ENCODE data around the gene TANC1.

Gene TANC1

DNA sequence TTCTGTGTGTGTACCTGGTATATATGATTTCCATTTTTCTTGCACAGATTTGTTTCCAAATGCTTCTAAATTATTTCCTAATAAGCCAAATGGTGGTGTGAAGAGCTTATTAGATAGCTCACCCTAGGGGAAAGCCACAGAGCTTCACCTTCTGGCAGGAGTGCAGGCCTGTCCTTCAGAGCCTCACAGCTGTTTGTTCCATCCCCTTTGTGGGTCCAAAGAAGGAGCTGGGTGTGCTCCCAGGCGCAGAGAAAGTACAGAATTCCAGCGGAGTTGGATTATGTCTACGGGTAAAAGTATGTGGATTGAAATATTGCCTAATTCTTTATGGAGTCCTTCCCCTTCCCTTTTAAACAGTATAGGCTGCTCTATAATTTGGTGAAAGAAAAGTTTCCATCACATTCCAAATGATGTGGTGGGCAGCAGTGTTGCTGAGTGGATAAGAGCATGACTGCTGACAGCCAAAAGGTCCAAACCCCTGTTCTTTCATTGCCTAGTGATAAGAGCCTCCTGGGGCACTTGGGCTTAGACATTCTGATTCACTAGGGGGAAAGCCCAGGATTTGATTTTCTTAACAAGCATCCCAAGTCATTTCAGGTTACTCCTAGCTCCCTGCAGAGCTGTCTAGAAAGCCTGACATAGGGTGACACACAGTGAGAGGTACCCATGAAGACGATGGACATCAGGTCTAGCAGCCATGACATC, 231.5 kb downstream of the TANC1 start:
- no peak for DNase-seq
- Histone ChIP-seq H3K9me3 (no peaks in the 10 kb centered on the region), H3K36me3 (peaks cover 0 to 50% (median 7%) of the 10 kb centered on the region in 3 donors), H3K4me3 (no peak overlapping the region), H3K27ac (peak overlapping the region in 1 of 2 donors; percentile 39), H3K4me1 (peaks cover 0 to 61% (median 22%) of the 10 kb centered on the region in 4 donors), H3K27me3 (no peaks in the 10 kb centered on the region)
- intact Hi-C loops (cut with DNase I; ENCODE audit: low total_unique reads): no loop called here
- TF ChIP-seq CTCF (IDR thresholded peaks at IDR 0.05): no peak

- Histone ChIP-seq H3K9me3 (no peaks in the 10 kb centered on the region), H3K4me3 (no peak overlapping the region), H3K36me3 (peaks cover 0 to 44% (median 7%) of the 10 kb centered on the region in 3 donors), H3K27me3 (no peaks in the 10 kb centered on the region), H3K4me1 (peaks cover 0 to 55% (median 22%) of the 10 kb centered on the region in 4 donors), H3K27ac (peak overlapping the region in 1 of 2 donors; percentile 35)
- TF ChIP-seq CTCF (IDR thresholded peaks at IDR 0.05): no peak
- DNase-seq: no peak
- intact Hi-C loops (cut with DNase I; ENCODE audit: low total_unique reads): no loop called here
Observed at GRCh38 chr2:159200498-159200897, 232.1 kb downstream of the TANC1 start.

DNA sequence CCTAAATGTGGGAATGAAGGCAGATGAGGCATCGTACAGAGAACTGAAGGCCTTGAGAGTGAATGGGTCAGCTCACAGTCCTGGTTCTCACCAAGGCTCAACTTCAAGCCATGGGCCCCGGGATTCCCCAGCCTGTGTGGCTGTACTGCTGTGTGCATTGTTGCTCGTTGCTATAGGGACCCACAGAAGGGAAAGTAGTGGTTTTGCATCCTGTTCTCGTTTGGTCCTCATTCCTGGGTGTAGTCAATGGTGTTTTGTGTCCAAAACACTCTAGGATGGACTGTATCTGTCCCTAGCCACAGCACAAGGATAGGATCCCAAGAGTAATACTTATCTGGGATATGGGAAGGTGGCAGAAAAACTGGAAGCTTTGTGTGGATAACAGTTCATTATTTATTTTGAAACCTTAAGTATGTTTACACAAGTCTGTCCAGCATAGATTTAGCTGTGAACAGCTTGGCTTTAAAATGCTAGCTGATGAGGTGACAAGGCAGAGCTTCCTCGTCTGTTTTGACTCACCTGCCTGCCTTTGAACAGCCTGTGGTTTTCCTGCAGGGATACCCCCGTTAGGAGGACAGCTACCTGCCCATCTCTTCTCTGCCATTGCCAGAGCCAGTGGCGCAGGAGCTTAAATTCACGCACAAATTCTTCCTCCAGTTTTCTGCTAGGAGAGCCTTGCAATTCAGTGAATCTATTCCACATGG, 233.1 kb downstream of the TANC1 start:
- peak overlapping the region; percentile 7 to 35 for H3K27ac ChIP-seq
- H3K4me1 ChIP-seq: peaks cover 0 to 45% (median 19%) of the 10 kb centered on the region in 4 donors
- no peak for DNase-seq
- no peaks in the 10 kb centered on the region for H3K27me3 ChIP-seq
- no peak overlapping the region for H3K4me3 ChIP-seq
- intact Hi-C loops (cut with DNase I; ENCODE audit: low total_unique reads): no loop called here
- TF ChIP-seq CTCF (IDR thresholded peaks at IDR 0.05): no peak
- peaks cover 0 to 43% (median 3%) of the 10 kb centered on the region in 3 donors for H3K36me3 ChIP-seq
- no peaks in the 10 kb centered on the region for H3K9me3 ChIP-seq

DNA sequence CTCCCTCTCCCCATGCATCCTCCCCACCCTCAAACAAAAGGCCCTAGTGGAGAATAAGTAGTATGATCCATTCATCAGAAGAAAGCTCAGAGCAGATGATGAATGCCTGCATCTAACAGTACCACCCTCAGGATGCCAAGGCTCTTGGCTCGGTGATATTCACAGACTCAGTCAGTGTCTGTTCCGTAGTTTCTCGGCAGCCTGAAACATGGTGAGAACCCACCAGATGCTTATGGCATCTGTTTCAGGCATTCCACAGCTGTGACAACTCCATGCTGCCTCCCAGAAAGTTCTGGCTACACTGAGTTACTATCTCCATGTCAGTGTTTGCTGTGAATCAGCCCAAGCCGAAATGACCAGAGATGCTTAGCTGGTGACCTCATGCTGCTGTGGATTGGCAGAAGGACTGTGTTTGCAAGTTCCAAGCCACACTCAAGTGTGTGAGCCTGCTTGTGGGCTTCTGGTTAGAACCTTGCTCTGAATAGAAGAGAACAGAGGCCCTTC, 234.2 kb downstream of the TANC1 start:
- peaks cover 0 to 32% (median 0%) of the 10 kb centered on the region in 3 donors for H3K36me3 ChIP-seq
- no peaks in the 10 kb centered on the region for H3K9me3 ChIP-seq
- intact Hi-C loops (cut with DNase I; ENCODE audit: low total_unique reads): no loop called here
- peak overlapping the region; percentile 5 to 43 for H3K27ac ChIP-seq
- peaks cover 0 to 45% (median 25%) of the 10 kb centered on the region in 4 donors for H3K4me1 ChIP-seq
- no peaks in the 10 kb centered on the region for H3K27me3 ChIP-seq
- no peak for TF ChIP-seq CTCF (IDR thresholded peaks at IDR 0.05)
- peak; percentile 67 to 85 for DNase-seq
- no peak overlapping the region for H3K4me3 ChIP-seq

- no peak for DNase-seq
- TF ChIP-seq CTCF (IDR thresholded peaks at IDR 0.05): no peak
Observed at GRCh38 chr2:159204381-159205144, 236.1 kb downstream of the TANC1 start.

More at GRCh38 chr2:159204381-159205144, 236.1 kb downstream of the TANC1 start:
- intact Hi-C loops (cut with DNase I; ENCODE audit: low total_unique reads): no loop called here
- H3K9me3 ChIP-seq: no peaks in the 10 kb centered on the region
- peaks cover 0 to 58% (median 34%) of the 10 kb centered on the region in 4 donors for H3K4me1 ChIP-seq
- peak overlapping the region in 1 of 2 donors; percentile 5 for H3K27ac ChIP-seq
- H3K36me3 ChIP-seq: peaks cover 0 to 13% (median 0%) of the 10 kb centered on the region in 3 donors
- no peaks in the 10 kb centered on the region for H3K27me3 ChIP-seq
- no peak overlapping the region for H3K4me3 ChIP-seq

Data from tibial artery (tissue), 4 donors.